Prostate gland (tissue), 2 donors: ENCODE measurements around the gene HGFAC.

Experiments
- CTCF ChIP-seq, 4 experiments: fragments of 200-600 bp in 2 of 4; fragments of 450-650 bp in 2 of 4; sonication (generic) in 2 of 4; IDR thresholded peaks; 1 replicate in 3 of 4; 2 replicates in 1 of 4; pipeline ENCODE4 v1.5.1; 2016 to 2019; ENCODE audit warnings: antibody characterized with exemption in 4 of 4, mild to moderate bottlenecking in 2 of 4, moderate library complexity in 2 of 4
- POLR2A ChIP-seq: fragments of 450-650 bp; IDR thresholded peaks from one replicate; pipeline ENCODE4 v1.6.1; 2016; ENCODE audit warnings: antibody characterized with exemption, mild to moderate bottlenecking
- POLR2AphosphoS5 ChIP-seq: sonication (generic); formaldehyde crosslinking; IDR thresholded peaks from one replicate; pipeline ENCODE4 v1.6.1; 2017; ENCODE audit warnings: antibody characterized with exemption

GRCh38 chr4:3397128-3397527 lies 44.6 kb upstream of the HGFAC start:
- TF ChIP-seq CTCF (IDR thresholded peaks at IDR 0.05) = no peak
- no peak for TF ChIP-seq POLR2A
- TF ChIP-seq POLR2AphosphoS5 = no peak
